Loucy (cell line): Measurements from ENCODE around the gene MLXIPL.

Experiments used
- CTCF ChIP-seq: fragments of 200-600 bp; sonication (generic); conservative IDR thresholded peaks from 2 replicates; pipeline ENCODE4 v1.5.1; 2014; ENCODE audit warnings: mild to moderate bottlenecking, antibody characterized with exemption, low read length
- EZH2phosphoT487 ChIP-seq: fragments of 200-600 bp; IDR thresholded peaks from 2 replicates; pipeline ENCODE4 v1.6.1; 2018; ENCODE audit warnings: antibody characterized with exemption, mild to moderate bottlenecking, moderate library complexity, borderline replicate concordance

- TF ChIP-seq CTCF: no peak
- no peak for TF ChIP-seq EZH2phosphoT487
Observed at GRCh38 chr7:73544678-73545077, 79.6 kb downstream of the MLXIPL start.
